OCI-LY3 (cell line): ENCODE data around the gene NCKAP5.

Experiments used
- EZH2phosphoT487 ChIP-seq: fragments of 200-600 bp; shearing (Covaris generic); IDR thresholded peaks from 2 replicates; pipeline ENCODE4 v1.6.1; 2018; ENCODE audit warnings: antibody characterized with exemption, mixed run types, low read depth
- TF ChIP-seq, protein P1 (sequence below): fragments of 200-600, 300-600 bp; sonication (generic); IDR thresholded peaks from 2 replicates; pipeline ENCODE4 v1.5.1; 2014; ENCODE audit warnings: antibody characterized with exemption, low read length, low read depth

DNA sequence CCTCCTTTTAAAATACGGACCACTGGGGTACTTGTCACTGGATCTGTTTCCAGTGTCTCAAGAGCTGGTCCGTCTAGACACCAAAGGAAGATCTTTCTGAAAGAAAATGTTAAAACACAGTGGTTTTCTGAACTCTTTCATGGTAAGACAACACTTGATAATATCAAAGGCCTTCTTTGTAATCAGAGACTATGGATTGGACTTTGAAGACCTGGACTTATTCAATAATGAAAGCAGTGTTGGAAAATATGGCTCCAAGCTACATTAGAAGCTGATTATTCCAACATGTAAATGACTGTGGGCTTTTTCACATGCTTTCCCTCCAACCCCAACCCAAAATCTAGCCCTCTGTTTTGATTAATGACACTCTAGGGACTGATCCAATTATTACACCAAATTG, 568.8 kb downstream of the NCKAP5 start:
- TF ChIP-seq, protein P1, sequence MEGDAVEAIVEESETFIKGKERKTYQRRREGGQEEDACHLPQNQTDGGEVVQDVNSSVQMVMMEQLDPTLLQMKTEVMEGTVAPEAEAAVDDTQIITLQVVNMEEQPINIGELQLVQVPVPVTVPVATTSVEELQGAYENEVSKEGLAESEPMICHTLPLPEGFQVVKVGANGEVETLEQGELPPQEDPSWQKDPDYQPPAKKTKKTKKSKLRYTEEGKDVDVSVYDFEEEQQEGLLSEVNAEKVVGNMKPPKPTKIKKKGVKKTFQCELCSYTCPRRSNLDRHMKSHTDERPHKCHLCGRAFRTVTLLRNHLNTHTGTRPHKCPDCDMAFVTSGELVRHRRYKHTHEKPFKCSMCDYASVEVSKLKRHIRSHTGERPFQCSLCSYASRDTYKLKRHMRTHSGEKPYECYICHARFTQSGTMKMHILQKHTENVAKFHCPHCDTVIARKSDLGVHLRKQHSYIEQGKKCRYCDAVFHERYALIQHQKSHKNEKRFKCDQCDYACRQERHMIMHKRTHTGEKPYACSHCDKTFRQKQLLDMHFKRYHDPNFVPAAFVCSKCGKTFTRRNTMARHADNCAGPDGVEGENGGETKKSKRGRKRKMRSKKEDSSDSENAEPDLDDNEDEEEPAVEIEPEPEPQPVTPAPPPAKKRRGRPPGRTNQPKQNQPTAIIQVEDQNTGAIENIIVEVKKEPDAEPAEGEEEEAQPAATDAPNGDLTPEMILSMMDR, result no peak
- no peak for TF ChIP-seq EZH2phosphoT487
